ENCODE results near the gene JAML.

JAML gene

GRCh38 chr11:118215765-118216164, 9.0 kb downstream of the JAML start:
- DNase-seq (ENCODE audit: low spot score) = no peak

GRCh38 chr11:118215262-118215661, 9.5 kb downstream of the JAML start:
- DNase-seq (ENCODE audit: low spot score) = no peak

GRCh38 chr11:118214210-118214914, 10.4 kb downstream of the JAML start:
- DNase-seq (ENCODE audit: low spot score) = no peak

DNA sequence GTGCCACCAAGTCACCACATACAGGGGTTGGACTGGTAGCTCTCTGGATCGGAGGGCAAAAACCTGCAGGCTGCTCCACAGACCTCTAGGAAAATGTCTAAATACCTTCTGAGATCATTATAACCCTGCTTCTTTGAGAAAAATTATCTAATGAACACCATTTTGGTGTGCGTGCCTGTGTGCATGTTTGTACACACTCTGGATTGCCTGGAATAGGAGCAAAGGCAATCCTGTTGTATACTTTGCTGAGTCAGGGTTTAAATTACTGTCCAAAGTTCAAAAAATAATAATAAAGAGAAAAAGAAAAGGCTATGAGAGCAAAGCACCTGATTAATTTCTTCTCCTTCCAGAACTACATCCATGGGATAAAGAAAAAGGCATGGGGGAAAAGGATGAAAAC, 11.0 kb downstream of the JAML start:
- DNase-seq (ENCODE audit: low spot score) = no peak

- no peak for DNase-seq (ENCODE audit: low spot score)
Observed at GRCh38 chr11:118213201-118213600, 11.6 kb downstream of the JAML start.

DNA sequence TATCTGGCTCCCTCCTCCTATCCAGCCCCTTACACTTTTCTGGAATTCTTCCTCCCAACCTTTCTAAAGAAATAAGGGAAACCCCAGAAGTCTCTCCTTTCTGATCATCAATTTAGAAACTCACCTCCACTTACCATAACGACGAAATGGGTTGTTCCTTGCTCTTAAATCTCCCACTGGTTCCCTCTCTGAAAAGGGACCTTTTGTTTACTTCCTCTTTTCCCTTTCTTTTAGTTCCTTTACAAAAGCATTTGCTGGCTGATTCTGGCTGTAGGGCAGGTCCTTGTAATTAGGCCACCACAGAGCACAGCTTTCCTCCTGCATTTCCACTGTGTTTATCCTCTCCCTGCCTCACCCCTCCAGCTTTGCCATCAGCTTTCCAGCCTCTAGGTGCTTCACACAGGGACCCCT, 12.0 kb downstream of the JAML start:
- no peak for DNase-seq (ENCODE audit: low spot score)

DNA sequence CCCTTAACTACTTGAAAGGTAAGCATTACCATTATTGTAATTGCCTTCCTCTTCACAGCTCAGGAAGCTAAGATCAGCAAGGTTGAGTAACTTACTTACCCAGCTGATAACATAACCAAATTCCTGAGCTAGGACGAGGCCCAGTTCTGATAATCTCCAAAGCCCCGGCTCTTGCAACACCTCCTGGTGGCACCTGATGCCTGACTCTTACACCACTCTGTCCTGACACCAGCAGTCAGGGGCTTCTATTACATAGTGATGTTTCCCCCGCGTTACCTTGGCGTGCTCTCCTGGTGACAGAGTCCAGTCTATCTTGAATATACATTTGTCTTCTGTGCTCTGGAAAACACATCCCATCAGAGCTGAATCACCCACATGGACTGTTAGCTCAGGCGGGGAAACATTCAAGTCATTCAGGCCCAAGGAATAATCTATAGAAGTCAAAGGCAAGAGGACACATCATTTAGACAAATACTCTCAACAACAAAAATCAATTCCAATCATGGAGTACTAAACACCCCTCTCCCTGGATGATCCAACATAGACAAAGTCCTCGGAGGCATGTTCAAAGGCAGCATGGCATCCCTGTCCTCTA, 12.6 kb downstream of the JAML start:
- DNase-seq (ENCODE audit: low spot score) = no peak

GRCh38 chr11:118211006-118211405, 13.8 kb downstream of the JAML start:
- DNase-seq (ENCODE audit: low spot score) = peak; percentile 34

- DNase-seq (ENCODE audit: low spot score) = no peak
Observed at GRCh38 chr11:118210323-118210722, 14.5 kb downstream of the JAML start.

DNA sequence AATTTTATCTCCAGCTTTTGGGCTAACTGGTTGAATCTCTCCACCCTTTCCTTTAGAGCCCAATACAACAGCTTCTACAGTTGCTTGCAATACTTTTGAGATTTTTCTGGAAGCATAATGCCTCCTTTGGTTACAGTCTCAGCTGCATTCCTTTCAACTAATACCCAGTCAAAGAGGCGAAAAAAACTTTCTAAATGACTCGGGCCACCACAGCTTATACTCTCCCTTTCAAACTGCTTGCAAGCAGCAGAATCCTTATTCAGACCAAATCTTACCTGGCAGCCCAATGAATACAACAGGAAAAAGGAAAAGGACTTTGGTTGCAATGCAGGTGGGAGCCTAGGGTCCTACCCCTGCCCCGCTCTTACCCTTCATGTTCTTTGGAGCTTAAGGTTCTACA, 15.8 kb downstream of the JAML start:
- no peak for DNase-seq (ENCODE audit: low spot score)

DNA sequence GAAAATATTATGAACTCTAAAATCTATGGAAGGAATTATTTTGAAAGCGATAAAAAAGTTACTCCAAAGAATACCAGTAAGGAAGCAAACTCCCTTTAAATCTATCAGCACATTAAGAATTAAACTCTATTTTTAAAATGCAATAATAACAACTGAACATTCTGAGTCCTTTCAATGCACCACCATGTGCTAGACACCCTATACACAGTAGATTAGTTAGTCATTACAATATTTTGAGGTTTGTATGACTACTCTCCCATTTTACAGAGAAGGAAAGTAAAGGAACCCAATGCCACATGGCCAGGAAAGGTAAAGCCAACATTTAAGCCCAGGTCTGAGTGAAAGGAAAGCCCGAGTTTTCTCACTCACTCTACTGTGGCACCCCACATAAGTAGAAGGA, 17.7 kb downstream of the JAML start:
- no peak for DNase-seq (ENCODE audit: low spot score)

GRCh38 chr11:118206391-118207031, 18.3 kb downstream of the JAML start:
- DNase-seq (ENCODE audit: low spot score) = no peak

- DNase-seq (ENCODE audit: low spot score) = no peak
Observed at GRCh38 chr11:118205606-118206378, 19.0 kb downstream of the JAML start.

- DNase-seq (ENCODE audit: low spot score) = no peak
Observed at GRCh38 chr11:118202599-118203422, 22.0 kb downstream of the JAML start.

GRCh38 chr11:118201966-118202365, 22.8 kb downstream of the JAML start:
- no peak for DNase-seq (ENCODE audit: low spot score)

- no peak for DNase-seq (ENCODE audit: low spot score)
Observed at GRCh38 chr11:118200901-118201680, 23.7 kb downstream of the JAML start.

GRCh38 chr11:118200497-118200896, 24.3 kb downstream of the JAML start:
- DNase-seq (ENCODE audit: low spot score) = no peak

DNA sequence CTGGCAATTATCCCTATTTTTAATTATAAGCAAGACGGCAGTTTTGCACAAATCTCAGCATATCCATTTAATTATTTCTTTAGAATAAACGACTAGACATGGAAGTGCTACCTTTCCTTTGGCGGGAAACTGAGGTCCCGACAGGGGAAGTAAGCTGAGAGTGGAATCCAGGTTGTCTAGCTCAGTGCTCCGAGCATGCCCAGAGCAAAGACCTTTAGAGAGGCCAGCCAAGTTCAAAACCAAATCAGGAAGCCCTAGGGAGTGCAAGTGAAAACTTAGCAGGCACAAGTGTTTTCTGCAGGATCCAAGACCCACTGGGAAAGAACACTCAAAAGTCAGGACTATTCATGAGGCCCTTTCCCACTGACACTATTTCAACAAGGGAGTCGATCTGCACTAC, 25.7 kb downstream of the JAML start:
- DNase-seq (ENCODE audit: low spot score) = no peak

GRCh38 chr11:118198370-118198769, 26.4 kb downstream of the JAML start:
- DNase-seq (ENCODE audit: low spot score) = peak; percentile 63

GRCh38 chr11:118194835-118195627, 29.8 kb downstream of the JAML start:
- DNase-seq (ENCODE audit: low spot score) = peak; percentile 87
